Smooth muscle cell (in vitro differentiated cells): Measurements from ENCODE around the gene ENOX1. TPM values are rescaled to one million over a fixed set of nuclear protein-coding genes. Genes with fewer than 3 reads are reported as not detected.

ENCODE experiments used
- DNase-seq: peaks from one replicate; lab custom pipeline; 2025; ENCODE audit not compliant: unreplicated experiment; lab: John Stamatoyannopoulos, UW
- H2AFZ ChIP-seq: fragments of 200-600 bp; sonication (generic); 2 replicates; pipeline ENCODE4 v1.6.0; 2016; ENCODE audit warnings: antibody characterized with exemption, low read depth, mild to moderate bottlenecking
- H3F3A ChIP-seq: fragments of 200-600 bp; sonication (generic); 2 replicates; pipeline ENCODE4 v1.6.0; 2017; ENCODE audit warnings: antibody characterized with exemption, low read depth
- H3K27ac ChIP-seq: fragments of 200-600 bp; sonication (generic); 2 replicates; pipeline ENCODE4 v1.5.1; 2016; ENCODE audit warnings: low read depth, mild to moderate bottlenecking
- H3K27me3 ChIP-seq: fragments of 200-600 bp; sonication (generic); 2 replicates; pipeline ENCODE4 v1.6.1; 2016; ENCODE audit warnings: low read depth, mild to moderate bottlenecking
- H3K36me3 ChIP-seq: fragments of 200-600 bp; sonication (generic); 2 replicates; pipeline ENCODE4 v1.5.1; 2016; ENCODE audit warnings: low read depth
- H3K4me1 ChIP-seq: fragments of 200-600 bp; sonication (generic); 2 replicates; pipeline ENCODE4 v1.5.1; 2016; ENCODE audit warnings: low read depth
- H3K4me2 ChIP-seq: fragments of 200-600 bp; sonication (generic); 2 replicates; pipeline ENCODE4 v1.6.0; 2016; ENCODE audit warnings: mild to moderate bottlenecking
- H3K4me3 ChIP-seq: fragments of 200-600 bp; sonication (generic); 2 replicates; pipeline ENCODE4 v1.5.1; 2016; ENCODE audit warnings: mild to moderate bottlenecking
- H3K79me2 ChIP-seq: fragments of 200-600 bp; sonication (generic); 2 replicates; pipeline ENCODE4 v1.6.0; 2016; ENCODE audit warnings: low read depth, mild to moderate bottlenecking
- H3K9ac ChIP-seq: fragments of 200-600 bp; sonication (generic); 2 replicates; pipeline ENCODE4 v1.6.0; 2016; ENCODE audit warnings: low read depth
- H3K9me3 ChIP-seq: fragments of 200-600 bp; sonication (generic); replicated peaks from 2 replicates; pipeline ENCODE4 v1.5.1; 2016; ENCODE audit warnings: low read depth
- H4K20me1 ChIP-seq: fragments of 200-600 bp; sonication (generic); 2 replicates; pipeline ENCODE4 v1.6.0; 2016; ENCODE audit warnings: low read depth
- WGBS: methylation state at CpG from one replicate; pipeline ENCODE4 v1.1.7; 2016; ENCODE audit warnings: low lambda C conversion rate; 5-methylcytosine and 5-hydroxymethylcytosine counted together
- polyA plus RNA-seq: library from polyadenylated mRNA; unstranded; fragments of >200 nt; fragmentation: Nextera tagmentation; extraction: Ambion mirVana; gene quantifications from 2 replicates; pipeline ENCODE4 v1.2.1, GENCODE V29; 2016
- total RNA-seq: library from RNA; depleted of rRNA; stranded (reverse); fragments of >200 nt; gene quantifications from 2 replicates; pipeline ENCODE4 v1.2.3, GENCODE V29; 2014
- TF ChIP-seq, protein P1 (sequence below): fragments of 200-600 bp; sonication (generic); IDR thresholded peaks from 2 replicates; pipeline ENCODE4 v1.5.1; 2017; ENCODE audit warnings: borderline replicate concordance, mild to moderate bottlenecking, antibody characterized with exemption; ENCODE audit not compliant: insufficient read depth, poor library complexity, severe bottlenecking

The ENOX1 gene
- total and polyA plus RNA-seq, 2 experiments from 2014 or later: 1.9 to 2.6 TPM

DNA sequence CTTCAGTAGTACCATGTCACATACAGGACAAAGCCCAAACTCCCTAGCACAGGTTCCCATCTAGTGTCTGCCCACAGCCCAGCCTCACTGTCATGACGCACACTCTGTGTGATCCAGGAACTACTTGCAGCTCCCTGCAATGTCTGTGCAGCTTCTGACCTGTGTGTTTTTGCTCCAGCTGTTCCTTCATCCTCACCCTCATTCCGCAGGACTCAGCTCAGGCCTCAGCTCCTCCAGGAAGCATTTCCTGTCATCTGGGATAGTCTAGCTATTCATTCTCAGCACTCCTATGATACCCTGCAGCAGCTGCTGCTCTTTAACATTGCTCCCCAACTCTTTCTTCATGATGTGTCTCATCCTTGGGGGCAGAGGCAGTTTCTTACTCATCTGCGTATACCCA, 56.1 kb downstream of the ENOX1 start:
- Histone ChIP-seq H3K27me3 (no peaks in the 10 kb centered on the region), H3K36me3 (no peaks in the 10 kb centered on the region), H3K79me2 (no peaks in the 10 kb centered on the region), H4K20me1 (no peaks in the 10 kb centered on the region), H3K4me3 (no peak overlapping the region), H2AFZ (no peak overlapping the region), H3K9ac (no peak overlapping the region), H3K27ac (no peak overlapping the region), H3K4me1 (no peaks in the 10 kb centered on the region), H3F3A (no peaks in the 10 kb centered on the region), H3K4me2 (no peak overlapping the region), H3K9me3 (no peaks in the 10 kb centered on the region)
- WGBS: 69% methylated on average over 3 of the region's 3 CpGs
- TF ChIP-seq, protein P1, sequence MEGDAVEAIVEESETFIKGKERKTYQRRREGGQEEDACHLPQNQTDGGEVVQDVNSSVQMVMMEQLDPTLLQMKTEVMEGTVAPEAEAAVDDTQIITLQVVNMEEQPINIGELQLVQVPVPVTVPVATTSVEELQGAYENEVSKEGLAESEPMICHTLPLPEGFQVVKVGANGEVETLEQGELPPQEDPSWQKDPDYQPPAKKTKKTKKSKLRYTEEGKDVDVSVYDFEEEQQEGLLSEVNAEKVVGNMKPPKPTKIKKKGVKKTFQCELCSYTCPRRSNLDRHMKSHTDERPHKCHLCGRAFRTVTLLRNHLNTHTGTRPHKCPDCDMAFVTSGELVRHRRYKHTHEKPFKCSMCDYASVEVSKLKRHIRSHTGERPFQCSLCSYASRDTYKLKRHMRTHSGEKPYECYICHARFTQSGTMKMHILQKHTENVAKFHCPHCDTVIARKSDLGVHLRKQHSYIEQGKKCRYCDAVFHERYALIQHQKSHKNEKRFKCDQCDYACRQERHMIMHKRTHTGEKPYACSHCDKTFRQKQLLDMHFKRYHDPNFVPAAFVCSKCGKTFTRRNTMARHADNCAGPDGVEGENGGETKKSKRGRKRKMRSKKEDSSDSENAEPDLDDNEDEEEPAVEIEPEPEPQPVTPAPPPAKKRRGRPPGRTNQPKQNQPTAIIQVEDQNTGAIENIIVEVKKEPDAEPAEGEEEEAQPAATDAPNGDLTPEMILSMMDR: no peak
- no peak for DNase-seq

DNA sequence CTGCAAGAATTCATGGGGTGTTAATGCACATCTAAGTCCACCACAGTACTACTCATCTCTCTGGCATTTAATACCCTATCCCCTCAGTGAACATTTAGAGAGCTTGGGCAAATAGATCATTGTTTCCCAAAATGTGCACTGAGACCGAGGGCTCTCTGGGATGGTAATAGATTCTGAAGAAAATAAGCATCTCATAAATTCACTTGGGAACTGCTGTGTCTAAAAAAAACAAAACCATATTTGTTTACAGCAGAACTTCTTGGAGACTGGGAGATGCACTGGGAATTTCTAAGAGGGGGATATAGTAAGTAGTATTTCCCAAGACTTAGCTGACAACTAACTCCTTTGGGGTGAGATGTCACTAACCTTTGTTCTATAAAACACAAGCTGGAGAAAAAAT, 58.4 kb downstream of the ENOX1 start:
- no peaks in the 10 kb centered on the region for H3K4me1 ChIP-seq
- no peak overlapping the region for H3K9ac ChIP-seq
- H3K79me2 ChIP-seq: no peaks in the 10 kb centered on the region
- H3F3A ChIP-seq: no peaks in the 10 kb centered on the region
- no peaks in the 10 kb centered on the region for H4K20me1 ChIP-seq
- H3K27ac ChIP-seq: no peak overlapping the region
- TF ChIP-seq, protein P1: no peak
- no peak overlapping the region for H2AFZ ChIP-seq
- no peaks in the 10 kb centered on the region for H3K27me3 ChIP-seq
- DNase-seq: no peak
- H3K9me3 ChIP-seq: no peaks in the 10 kb centered on the region
- H3K36me3 ChIP-seq: no peaks in the 10 kb centered on the region
- no peak overlapping the region for H3K4me3 ChIP-seq
- no peak overlapping the region for H3K4me2 ChIP-seq
- WGBS: 35% methylated on average over 1 of the region's 1 CpG

DNA sequence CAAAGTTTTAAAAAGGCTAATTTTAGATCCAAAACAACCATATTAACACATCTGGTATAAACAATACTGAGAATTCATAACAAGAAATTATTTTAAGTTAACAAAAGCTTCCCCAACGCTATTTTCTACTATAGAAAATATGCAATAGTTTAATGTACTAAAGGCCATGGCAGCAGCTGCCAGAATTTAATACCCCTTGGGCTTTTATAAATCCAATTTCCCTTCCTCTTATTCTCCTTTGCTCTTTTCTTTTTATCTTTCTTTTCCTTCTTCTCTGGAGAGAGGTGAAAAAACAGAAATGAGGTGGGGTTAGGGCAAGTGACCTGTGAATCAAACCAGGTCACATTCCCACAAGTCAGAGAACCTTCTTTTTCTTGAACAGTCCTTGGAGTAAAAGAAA, 58.9 kb downstream of the ENOX1 start:
- Histone ChIP-seq H3K79me2 (no peaks in the 10 kb centered on the region), H3K27ac (no peak overlapping the region), H2AFZ (no peak overlapping the region), H3K36me3 (no peaks in the 10 kb centered on the region), H3K4me2 (no peak overlapping the region), H3K9ac (no peak overlapping the region), H3K27me3 (no peaks in the 10 kb centered on the region), H3K4me3 (no peak overlapping the region), H3K9me3 (no peaks in the 10 kb centered on the region), H3K4me1 (no peaks in the 10 kb centered on the region), H4K20me1 (no peaks in the 10 kb centered on the region), H3F3A (no peaks in the 10 kb centered on the region)
- TF ChIP-seq, protein P1: no peak
- WGBS: 94% methylated on average over 1 of the region's 1 CpG
- DNase-seq: no peak

DNA sequence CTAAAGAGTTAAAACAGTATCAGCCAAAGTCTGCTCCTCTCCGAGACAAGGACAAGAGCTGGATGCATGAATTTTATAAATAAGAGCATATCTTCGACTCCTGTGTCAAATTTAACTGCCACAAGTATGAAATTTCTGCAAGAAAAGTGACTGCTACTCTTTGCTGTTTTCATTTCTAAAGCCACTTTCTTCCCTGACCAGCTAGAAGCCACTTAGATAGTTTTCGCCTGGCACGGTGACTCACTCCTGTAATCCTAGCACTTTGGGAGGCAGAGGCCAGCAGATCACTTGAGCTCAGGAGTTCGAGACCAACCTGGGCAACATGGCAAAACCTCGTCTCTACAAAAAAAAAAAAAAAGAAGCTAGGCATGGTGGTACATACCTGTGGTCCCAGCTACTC, 61.3 kb downstream of the ENOX1 start:
- H3K9me3 ChIP-seq: no peaks in the 10 kb centered on the region
- H3K4me3 ChIP-seq: no peak overlapping the region
- 62% methylated on average over 6 of the region's 6 CpGs for WGBS
- no peaks in the 10 kb centered on the region for H3K36me3 ChIP-seq
- DNase-seq: no peak
- H3K79me2 ChIP-seq: no peaks in the 10 kb centered on the region
- H4K20me1 ChIP-seq: no peaks in the 10 kb centered on the region
- TF ChIP-seq, protein P1: no peak
- H3K9ac ChIP-seq: no peak overlapping the region
- no peaks in the 10 kb centered on the region for H3K27me3 ChIP-seq
- no peak overlapping the region for H3K4me2 ChIP-seq
- H3F3A ChIP-seq: no peaks in the 10 kb centered on the region
- no peak overlapping the region for H2AFZ ChIP-seq
- no peak overlapping the region for H3K27ac ChIP-seq
- H3K4me1 ChIP-seq: no peaks in the 10 kb centered on the region
